HPDE6-E6E7 (cell line): ENCODE measurements around the gene RAD18.

Experiments used
- DNase-seq: peaks from one replicate; pipeline ENCODE4 v3.0.0; 2011; ENCODE audit warnings: missing footprints; ENCODE audit errors: extremely low spot score

The RAD18 gene

DNA sequence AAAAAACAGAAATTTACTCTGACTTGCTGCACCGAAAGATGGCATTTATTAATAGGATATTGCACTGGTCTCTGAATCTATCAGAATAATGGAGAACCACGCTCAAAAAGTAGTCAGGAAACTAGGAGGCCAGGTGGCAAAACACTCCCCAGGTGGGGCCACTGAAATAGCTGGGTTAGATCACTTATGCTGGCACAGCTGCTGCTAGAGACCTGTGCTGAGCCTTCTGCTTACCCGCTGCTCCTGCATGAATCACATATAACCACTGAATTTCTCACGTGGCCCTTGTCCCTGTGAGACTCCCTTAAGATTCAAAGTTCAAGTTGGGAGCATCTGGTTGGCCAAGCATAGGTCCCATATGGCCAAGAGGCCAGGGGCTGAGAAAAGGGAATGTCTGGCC, 127.9 kb downstream of the RAD18 start:
- DNase-seq: no peak

DNA sequence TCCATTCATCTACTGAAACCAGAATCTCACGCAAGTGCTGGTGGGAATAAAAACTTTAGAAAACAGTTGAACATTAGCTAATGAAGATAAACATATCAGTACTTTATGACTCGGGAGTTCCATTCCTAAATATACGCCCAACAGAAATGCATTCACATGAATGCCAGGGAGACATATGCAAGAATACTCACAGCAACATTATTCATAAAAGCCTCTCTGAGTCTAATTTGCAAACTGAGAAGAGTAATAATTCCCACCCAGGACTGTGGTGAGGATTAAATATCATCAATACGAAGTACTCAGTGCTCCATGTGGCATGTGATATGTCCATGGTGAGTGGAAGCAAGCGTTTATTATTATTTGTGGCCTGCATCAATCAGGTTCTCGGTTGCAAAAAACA, 128.3 kb downstream of the RAD18 start:
- no peak for DNase-seq

DNA sequence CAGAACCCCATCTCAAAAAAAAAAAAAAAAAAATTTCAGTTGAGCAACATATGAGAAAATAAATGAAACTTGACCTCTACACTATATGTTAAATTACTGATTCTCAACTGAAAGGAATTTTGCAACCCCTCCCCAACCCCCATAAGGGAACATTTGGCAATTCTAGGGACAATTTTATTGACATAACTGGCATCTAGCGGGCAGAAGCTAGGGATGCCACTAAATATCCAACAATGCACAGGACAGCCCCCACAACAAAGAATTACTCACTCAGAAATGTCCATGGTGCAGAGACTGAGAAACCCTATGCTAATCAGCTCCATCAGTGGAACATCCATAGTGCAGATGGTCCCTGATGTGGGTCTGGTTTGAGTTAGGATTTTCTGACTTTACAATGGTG, 135.6 kb downstream of the RAD18 start:
- no peak for DNase-seq
